ENCODE results near the gene LRRC8A.

Gene LRRC8A

DNA sequence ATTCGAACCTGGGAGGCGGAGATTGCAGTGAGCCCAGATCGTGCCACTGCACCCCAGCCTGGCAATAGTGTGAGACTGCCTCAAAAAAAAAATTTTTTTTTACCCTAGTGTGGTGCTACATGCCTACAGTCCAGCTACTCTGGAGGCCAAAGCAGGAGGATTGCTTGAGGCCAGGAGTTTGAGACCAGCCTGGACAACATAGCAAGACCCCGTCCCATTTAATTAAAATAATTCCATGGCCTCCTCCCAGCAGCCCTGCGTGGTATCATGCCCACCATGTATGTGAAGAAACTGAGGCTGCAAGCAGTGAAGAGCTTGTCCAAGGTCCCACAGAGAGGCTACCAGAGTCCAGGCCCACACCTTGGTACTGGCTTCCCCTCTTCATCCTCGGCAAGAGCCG lies 19.4 kb downstream of the LRRC8A start:
- no peak overlapping the region for H3K4me2 ChIP-seq (ENCODE audit: low read length)
- no peaks in the 10 kb centered on the region for H3K9me3 ChIP-seq (ENCODE audit: control insufficient read depth, low read length)
- peaks cover 2% of the 10 kb centered on the region for H3K79me2 ChIP-seq
- H3K4me1 ChIP-seq = no peaks in the 10 kb centered on the region
- H3K4me3 ChIP-seq (ENCODE audit: low read depth, low read length) = no peak overlapping the region
- no peak overlapping the region for H2AFZ ChIP-seq
- TF ChIP-seq, protein P1, sequence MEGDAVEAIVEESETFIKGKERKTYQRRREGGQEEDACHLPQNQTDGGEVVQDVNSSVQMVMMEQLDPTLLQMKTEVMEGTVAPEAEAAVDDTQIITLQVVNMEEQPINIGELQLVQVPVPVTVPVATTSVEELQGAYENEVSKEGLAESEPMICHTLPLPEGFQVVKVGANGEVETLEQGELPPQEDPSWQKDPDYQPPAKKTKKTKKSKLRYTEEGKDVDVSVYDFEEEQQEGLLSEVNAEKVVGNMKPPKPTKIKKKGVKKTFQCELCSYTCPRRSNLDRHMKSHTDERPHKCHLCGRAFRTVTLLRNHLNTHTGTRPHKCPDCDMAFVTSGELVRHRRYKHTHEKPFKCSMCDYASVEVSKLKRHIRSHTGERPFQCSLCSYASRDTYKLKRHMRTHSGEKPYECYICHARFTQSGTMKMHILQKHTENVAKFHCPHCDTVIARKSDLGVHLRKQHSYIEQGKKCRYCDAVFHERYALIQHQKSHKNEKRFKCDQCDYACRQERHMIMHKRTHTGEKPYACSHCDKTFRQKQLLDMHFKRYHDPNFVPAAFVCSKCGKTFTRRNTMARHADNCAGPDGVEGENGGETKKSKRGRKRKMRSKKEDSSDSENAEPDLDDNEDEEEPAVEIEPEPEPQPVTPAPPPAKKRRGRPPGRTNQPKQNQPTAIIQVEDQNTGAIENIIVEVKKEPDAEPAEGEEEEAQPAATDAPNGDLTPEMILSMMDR (IDR thresholded peaks at IDR 0.05) = no peak
- H3K36me3 ChIP-seq (ENCODE audit: control insufficient read depth, insufficient read depth, low read length) = no peaks in the 10 kb centered on the region
- H3K27me3 ChIP-seq (ENCODE audit: control insufficient read depth, insufficient read depth, low read length) = no peaks in the 10 kb centered on the region
- H3K9ac ChIP-seq = no peak overlapping the region
- H3K27ac ChIP-seq = no peak overlapping the region

DNA sequence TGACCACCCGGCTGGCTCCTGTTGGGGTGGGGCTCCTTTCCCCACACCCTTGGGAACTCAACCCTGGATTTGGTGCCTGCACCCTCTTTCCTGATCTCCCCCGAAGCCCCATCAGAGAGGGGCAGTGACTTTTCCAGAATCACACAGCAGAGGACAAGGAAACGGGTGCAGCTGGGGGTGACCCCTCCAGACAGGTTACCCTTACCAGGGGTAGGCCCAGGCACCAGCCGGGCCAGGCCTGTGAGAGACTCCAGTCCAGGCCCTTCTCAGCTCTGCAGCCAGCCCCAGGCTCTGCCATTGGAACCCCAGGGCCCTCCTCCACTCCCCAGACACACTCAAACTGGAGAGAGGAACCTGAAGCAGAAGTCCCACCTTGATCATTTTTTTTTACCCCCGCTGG lies 19.9 kb downstream of the LRRC8A start:
- no peak overlapping the region for H3K4me2 ChIP-seq (ENCODE audit: low read length)
- no peaks in the 10 kb centered on the region for H3K36me3 ChIP-seq (ENCODE audit: control insufficient read depth, insufficient read depth, low read length)
- H3K27ac ChIP-seq = no peak overlapping the region
- H3K79me2 ChIP-seq = peaks cover 2% of the 10 kb centered on the region
- no peaks in the 10 kb centered on the region for H3K4me1 ChIP-seq
- H3K9ac ChIP-seq = no peak overlapping the region
- H3K4me3 ChIP-seq (ENCODE audit: low read depth, low read length) = no peak overlapping the region
- no peak overlapping the region for H2AFZ ChIP-seq
- H3K9me3 ChIP-seq (ENCODE audit: control insufficient read depth, low read length) = no peaks in the 10 kb centered on the region
- H3K27me3 ChIP-seq (ENCODE audit: control insufficient read depth, insufficient read depth, low read length) = no peaks in the 10 kb centered on the region
- TF ChIP-seq, protein P1 (IDR thresholded peaks at IDR 0.05) = no peak

- H3K36me3 ChIP-seq (ENCODE audit: control insufficient read depth, insufficient read depth, low read length) = no peaks in the 10 kb centered on the region
- peaks cover 2% of the 10 kb centered on the region for H3K79me2 ChIP-seq
- H3K4me3 ChIP-seq (ENCODE audit: low read depth, low read length) = no peak overlapping the region
- no peak overlapping the region for H3K9ac ChIP-seq
- H3K27ac ChIP-seq = no peak overlapping the region
- no peaks in the 10 kb centered on the region for H3K4me1 ChIP-seq
- TF ChIP-seq, protein P1 (IDR thresholded peaks at IDR 0.05) = no peak
- H3K4me2 ChIP-seq (ENCODE audit: low read length) = no peak overlapping the region
- no peaks in the 10 kb centered on the region for H3K9me3 ChIP-seq (ENCODE audit: control insufficient read depth, low read length)
- no peaks in the 10 kb centered on the region for H3K27me3 ChIP-seq (ENCODE audit: control insufficient read depth, insufficient read depth, low read length)
- no peak overlapping the region for H2AFZ ChIP-seq
Measured at GRCh38 chr9:128902351-128903078, 20.6 kb downstream of the LRRC8A start.

DNA sequence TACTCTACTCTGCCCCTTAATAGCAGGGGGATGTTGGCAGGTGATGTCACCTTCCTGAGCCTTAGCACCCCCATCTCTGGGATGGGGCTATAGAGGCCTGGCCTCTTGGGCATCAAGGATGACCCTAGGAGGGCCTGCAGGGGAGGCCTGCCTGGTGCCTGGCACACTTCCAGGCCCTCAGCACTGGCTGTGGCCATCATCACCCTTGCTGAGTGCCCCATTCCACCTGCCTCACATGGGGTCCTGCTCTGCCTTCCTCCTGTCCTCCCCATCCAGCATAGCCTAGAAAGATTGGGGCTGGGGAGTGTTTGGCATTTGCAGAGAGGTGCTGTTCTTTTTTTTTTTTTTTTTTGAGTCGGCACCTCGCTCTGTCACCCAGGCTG lies 21.1 kb downstream of the LRRC8A start:
- Histone ChIP-seq H3K79me2 (peaks cover 2% of the 10 kb centered on the region), H3K27ac (no peak overlapping the region), H3K4me3 (ENCODE audit: low read depth, low read length) (no peak overlapping the region), H3K27me3 (ENCODE audit: control insufficient read depth, insufficient read depth, low read length) (no peaks in the 10 kb centered on the region), H3K4me2 (ENCODE audit: low read length) (no peak overlapping the region), H3K36me3 (ENCODE audit: control insufficient read depth, insufficient read depth, low read length) (no peaks in the 10 kb centered on the region), H3K9ac (no peak overlapping the region), H3K4me1 (no peaks in the 10 kb centered on the region), H3K9me3 (ENCODE audit: control insufficient read depth, low read length) (no peaks in the 10 kb centered on the region), H2AFZ (no peak overlapping the region)
- TF ChIP-seq, protein P1 (IDR thresholded peaks at IDR 0.05) = no peak

Measured in parathyroid adenoma (tissue), 2 donors.